ENCODE measurements around the gene SGO1.

Gene SGO1

GRCh38 chr3:20173844-20174410 lies 12.1 kb downstream of the SGO1 start:
- H3K4me2 ChIP-seq (ENCODE audit: low read length), result no peak overlapping the region
- H3K36me3 ChIP-seq (replicated peaks; ENCODE audit: low read depth, low read length), result peaks cover 67% of the 10 kb centered on the region
- TF ChIP-seq EZH2phosphoT487 (IDR thresholded peaks at IDR 0.05; ENCODE audit: low read depth), result no peak
- TF ChIP-seq, protein P1, sequence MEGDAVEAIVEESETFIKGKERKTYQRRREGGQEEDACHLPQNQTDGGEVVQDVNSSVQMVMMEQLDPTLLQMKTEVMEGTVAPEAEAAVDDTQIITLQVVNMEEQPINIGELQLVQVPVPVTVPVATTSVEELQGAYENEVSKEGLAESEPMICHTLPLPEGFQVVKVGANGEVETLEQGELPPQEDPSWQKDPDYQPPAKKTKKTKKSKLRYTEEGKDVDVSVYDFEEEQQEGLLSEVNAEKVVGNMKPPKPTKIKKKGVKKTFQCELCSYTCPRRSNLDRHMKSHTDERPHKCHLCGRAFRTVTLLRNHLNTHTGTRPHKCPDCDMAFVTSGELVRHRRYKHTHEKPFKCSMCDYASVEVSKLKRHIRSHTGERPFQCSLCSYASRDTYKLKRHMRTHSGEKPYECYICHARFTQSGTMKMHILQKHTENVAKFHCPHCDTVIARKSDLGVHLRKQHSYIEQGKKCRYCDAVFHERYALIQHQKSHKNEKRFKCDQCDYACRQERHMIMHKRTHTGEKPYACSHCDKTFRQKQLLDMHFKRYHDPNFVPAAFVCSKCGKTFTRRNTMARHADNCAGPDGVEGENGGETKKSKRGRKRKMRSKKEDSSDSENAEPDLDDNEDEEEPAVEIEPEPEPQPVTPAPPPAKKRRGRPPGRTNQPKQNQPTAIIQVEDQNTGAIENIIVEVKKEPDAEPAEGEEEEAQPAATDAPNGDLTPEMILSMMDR (IDR thresholded peaks at IDR 0.05; ENCODE audit: low read depth, low read length), result no peak
- H3K9me3 ChIP-seq (ENCODE audit: insufficient read depth, low read length), result no peaks in the 10 kb centered on the region
- no peaks in the 10 kb centered on the region for H4K20me1 ChIP-seq (ENCODE audit: insufficient read depth, low read length)
- H3K27me3 ChIP-seq (ENCODE audit: low read depth, low read length), result no peaks in the 10 kb centered on the region
- no peaks in the 10 kb centered on the region for H3K79me2 ChIP-seq (ENCODE audit: low read length)
- H3K4me1 ChIP-seq (ENCODE audit: low read length), result no peaks in the 10 kb centered on the region
- H3K4me3 ChIP-seq (ENCODE audit: low read length), result no peak overlapping the region
- H2AFZ ChIP-seq (ENCODE audit: low read depth, low read length), result no peak overlapping the region
- no peak overlapping the region for H3K9ac ChIP-seq (ENCODE audit: low read length)
- no peak overlapping the region for H3K27ac ChIP-seq (ENCODE audit: low read length)

- Histone ChIP-seq H3K36me3 (replicated peaks; ENCODE audit: low read depth, low read length) (peaks cover 58% of the 10 kb centered on the region), H3K4me2 (ENCODE audit: low read length) (no peak overlapping the region), H2AFZ (ENCODE audit: low read depth, low read length) (no peak overlapping the region), H3K27ac (ENCODE audit: low read length) (no peak overlapping the region), H3K79me2 (ENCODE audit: low read length) (no peaks in the 10 kb centered on the region), H4K20me1 (ENCODE audit: insufficient read depth, low read length) (no peaks in the 10 kb centered on the region), H3K4me3 (ENCODE audit: low read length) (no peak overlapping the region), H3K27me3 (ENCODE audit: low read depth, low read length) (no peaks in the 10 kb centered on the region), H3K4me1 (ENCODE audit: low read length) (no peaks in the 10 kb centered on the region), H3K9me3 (ENCODE audit: insufficient read depth, low read length) (no peaks in the 10 kb centered on the region), H3K9ac (ENCODE audit: low read length) (no peak overlapping the region)
- TF ChIP-seq EZH2phosphoT487 (IDR thresholded peaks at IDR 0.05; ENCODE audit: low read depth), result no peak
- TF ChIP-seq, protein P1 (IDR thresholded peaks at IDR 0.05; ENCODE audit: low read depth, low read length), result no peak
Observed at GRCh38 chr3:20161714-20162113, 24.3 kb downstream of the SGO1 start.

DNA sequence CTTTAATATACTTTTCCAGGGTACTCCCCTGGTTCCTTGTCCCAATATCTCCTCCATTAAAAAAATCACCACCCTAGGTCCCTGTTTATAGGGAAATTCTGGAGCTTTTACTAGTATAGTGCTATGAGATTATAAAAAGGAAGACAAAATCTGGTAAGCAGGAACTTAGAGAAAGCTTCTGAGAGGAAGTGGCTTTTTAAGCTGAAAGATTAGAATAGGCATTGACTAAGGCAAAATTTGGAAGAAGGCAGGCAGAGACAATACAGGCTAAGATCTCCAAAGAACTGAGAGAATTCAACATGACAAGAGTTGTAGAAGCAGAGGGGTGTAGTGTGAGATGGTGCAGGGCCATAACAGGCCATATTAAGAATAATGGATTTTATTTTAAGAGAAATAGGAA lies 25.8 kb downstream of the SGO1 start:
- Histone ChIP-seq H3K4me2 (ENCODE audit: low read length) (no peak overlapping the region), H3K4me1 (ENCODE audit: low read length) (peaks cover 2% of the 10 kb centered on the region), H3K36me3 (replicated peaks; ENCODE audit: low read depth, low read length) (peaks cover 48% of the 10 kb centered on the region), H3K27ac (ENCODE audit: low read length) (no peak overlapping the region), H3K4me3 (ENCODE audit: low read length) (no peak overlapping the region), H3K79me2 (ENCODE audit: low read length) (no peaks in the 10 kb centered on the region), H2AFZ (ENCODE audit: low read depth, low read length) (no peak overlapping the region), H3K9ac (ENCODE audit: low read length) (no peak overlapping the region), H3K27me3 (ENCODE audit: low read depth, low read length) (no peaks in the 10 kb centered on the region), H4K20me1 (ENCODE audit: insufficient read depth, low read length) (no peaks in the 10 kb centered on the region), H3K9me3 (ENCODE audit: insufficient read depth, low read length) (no peaks in the 10 kb centered on the region)
- TF ChIP-seq, protein P1 (IDR thresholded peaks at IDR 0.05; ENCODE audit: low read depth, low read length), result no peak
- no peak for TF ChIP-seq EZH2phosphoT487 (IDR thresholded peaks at IDR 0.05; ENCODE audit: low read depth)

- H3K27me3 ChIP-seq (ENCODE audit: low read depth, low read length), result no peaks in the 10 kb centered on the region
- no peaks in the 10 kb centered on the region for H4K20me1 ChIP-seq (ENCODE audit: insufficient read depth, low read length)
- H3K4me1 ChIP-seq (ENCODE audit: low read length), result peaks cover 18% of the 10 kb centered on the region
- H3K4me2 ChIP-seq (ENCODE audit: low read length), result peak overlapping the region; percentile 21
- H3K4me3 ChIP-seq (ENCODE audit: low read length), result no peak overlapping the region
- H3K9me3 ChIP-seq (ENCODE audit: insufficient read depth, low read length), result no peaks in the 10 kb centered on the region
- no peak overlapping the region for H2AFZ ChIP-seq (ENCODE audit: low read depth, low read length)
- H3K9ac ChIP-seq (ENCODE audit: low read length), result no peak overlapping the region
- H3K27ac ChIP-seq (ENCODE audit: low read length), result no peak overlapping the region
- H3K79me2 ChIP-seq (ENCODE audit: low read length), result no peaks in the 10 kb centered on the region
- no peak for TF ChIP-seq EZH2phosphoT487 (IDR thresholded peaks at IDR 0.05; ENCODE audit: low read depth)
- TF ChIP-seq, protein P1 (IDR thresholded peaks at IDR 0.05; ENCODE audit: low read depth, low read length), result peak; percentile 87
- peaks cover 30% of the 10 kb centered on the region for H3K36me3 ChIP-seq (replicated peaks; ENCODE audit: low read depth, low read length)
Observed at GRCh38 chr3:20154928-20155327, 31.1 kb downstream of the SGO1 start.
